GM19023 (cell line): ENCODE measurements around the gene ZBTB7C.

Source experiments
- ATAC-seq: cut with Tn5 transposase; IDR thresholded peaks from one replicate; pipeline ENCODE4 v1.9.1; 2021; ENCODE audit warnings: mild to moderate bottlenecking, moderate library complexity; ENCODE audit not compliant: unreplicated experiment

ZBTB7C gene

GRCh38 chr18:47985866-47986265, 423.3 kb downstream of the ZBTB7C start:
- no peak for ATAC-seq

- no peak for ATAC-seq
These were observed 424.2 kb downstream of the ZBTB7C start for GRCh38 chr18:47984991-47985390.

- ATAC-seq, result no peak
These were observed 425.2 kb downstream of the ZBTB7C start for GRCh38 chr18:47983946-47984345.

GRCh38 chr18:47983055-47983454, 426.1 kb downstream of the ZBTB7C start:
- ATAC-seq, result no peak

GRCh38 chr18:47981830-47982229, 427.4 kb downstream of the ZBTB7C start:
- no peak for ATAC-seq

- no peak for ATAC-seq
These were observed 427.9 kb downstream of the ZBTB7C start for GRCh38 chr18:47981320-47981719.

GRCh38 chr18:47979611-47980200, 429.5 kb downstream of the ZBTB7C start:
- no peak for ATAC-seq

GRCh38 chr18:47978603-47979002, 430.6 kb downstream of the ZBTB7C start:
- ATAC-seq, result no peak

- ATAC-seq, result no peak
These were observed 431.0 kb downstream of the ZBTB7C start for GRCh38 chr18:47978141-47978540.
